Measurements from ENCODE around the gene ACTN4.

The ACTN4 gene

DNA sequence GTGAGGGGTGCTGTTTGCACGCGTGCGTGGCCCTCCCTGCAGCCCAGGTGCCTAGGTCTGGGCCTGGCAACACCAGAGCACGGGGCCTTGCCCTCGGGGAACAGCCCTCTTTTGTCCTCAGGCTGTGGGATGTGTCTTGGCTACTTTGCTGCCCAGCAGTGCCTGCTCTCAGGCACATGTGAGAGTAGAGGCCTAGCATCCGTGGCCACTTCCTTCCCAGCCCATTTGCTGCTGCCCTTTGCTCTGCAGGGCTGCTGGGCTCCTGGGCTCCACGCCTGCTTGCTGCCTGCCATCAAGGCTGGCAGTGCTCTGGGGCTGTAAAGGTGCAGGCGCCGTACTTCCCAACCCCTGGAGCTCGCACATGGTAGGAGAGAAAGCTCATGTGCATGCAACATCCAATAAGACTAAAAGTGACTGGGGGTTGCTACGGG lies 50.2 kb downstream of the ACTN4 start:
- no peak for DNase-seq

DNA sequence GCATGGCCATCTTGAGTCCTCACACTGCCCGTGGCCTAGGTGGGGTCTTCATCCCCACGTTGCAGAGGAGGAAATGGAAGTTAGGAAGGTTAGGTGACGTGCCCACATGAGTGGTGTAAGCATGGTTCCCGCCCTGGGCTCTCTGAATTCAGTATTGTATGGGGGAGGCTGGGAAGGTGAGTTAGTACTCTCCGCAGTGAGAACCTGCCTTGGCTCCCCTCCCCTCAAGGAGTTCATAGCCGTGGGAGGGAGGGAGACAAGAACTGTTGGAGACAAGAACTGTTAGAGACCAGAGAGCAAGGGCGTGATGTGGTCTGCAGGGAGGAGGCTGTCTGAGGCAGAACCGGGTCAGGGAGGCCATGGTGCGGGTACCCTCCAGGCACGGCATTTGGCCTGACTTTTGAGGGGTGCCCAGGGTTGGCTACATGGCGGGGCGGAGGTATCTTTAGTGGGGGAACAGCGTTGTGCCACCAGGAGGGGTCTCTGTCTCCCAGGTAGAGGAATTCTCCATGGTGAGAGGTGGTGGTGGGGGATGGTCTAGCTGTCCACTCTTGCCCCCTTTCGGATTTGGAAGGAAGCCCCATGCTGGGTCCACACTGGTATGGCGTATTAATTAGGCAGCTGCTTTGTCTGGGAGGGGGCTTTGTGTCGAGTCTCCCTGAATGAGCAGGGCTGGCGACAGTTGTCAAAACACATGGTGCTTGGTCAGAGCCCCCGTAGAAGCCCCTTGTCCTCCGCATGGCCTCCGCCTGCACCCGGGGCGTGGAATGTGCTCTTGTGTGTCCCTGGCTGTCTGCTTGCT lies 51.0 kb downstream of the ACTN4 start:
- DNase-seq: no peak

DNA sequence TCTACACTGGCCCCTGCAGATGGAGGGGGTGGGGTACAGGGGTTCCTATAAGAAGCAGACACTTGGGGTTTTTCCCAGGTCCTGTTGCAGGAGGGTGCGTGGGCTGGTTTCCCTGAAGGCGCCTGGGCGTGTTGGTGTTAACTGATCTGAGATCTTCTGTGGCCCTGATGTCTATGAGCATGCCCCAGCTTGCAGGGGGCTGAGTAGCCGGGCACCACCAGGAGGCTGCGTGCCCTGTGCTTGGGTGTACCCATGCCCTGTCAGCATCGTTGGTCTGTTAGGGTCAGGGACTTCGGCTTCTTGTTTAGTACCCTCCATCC lies 51.5 kb downstream of the ACTN4 start:
- no peak for DNase-seq

DNA sequence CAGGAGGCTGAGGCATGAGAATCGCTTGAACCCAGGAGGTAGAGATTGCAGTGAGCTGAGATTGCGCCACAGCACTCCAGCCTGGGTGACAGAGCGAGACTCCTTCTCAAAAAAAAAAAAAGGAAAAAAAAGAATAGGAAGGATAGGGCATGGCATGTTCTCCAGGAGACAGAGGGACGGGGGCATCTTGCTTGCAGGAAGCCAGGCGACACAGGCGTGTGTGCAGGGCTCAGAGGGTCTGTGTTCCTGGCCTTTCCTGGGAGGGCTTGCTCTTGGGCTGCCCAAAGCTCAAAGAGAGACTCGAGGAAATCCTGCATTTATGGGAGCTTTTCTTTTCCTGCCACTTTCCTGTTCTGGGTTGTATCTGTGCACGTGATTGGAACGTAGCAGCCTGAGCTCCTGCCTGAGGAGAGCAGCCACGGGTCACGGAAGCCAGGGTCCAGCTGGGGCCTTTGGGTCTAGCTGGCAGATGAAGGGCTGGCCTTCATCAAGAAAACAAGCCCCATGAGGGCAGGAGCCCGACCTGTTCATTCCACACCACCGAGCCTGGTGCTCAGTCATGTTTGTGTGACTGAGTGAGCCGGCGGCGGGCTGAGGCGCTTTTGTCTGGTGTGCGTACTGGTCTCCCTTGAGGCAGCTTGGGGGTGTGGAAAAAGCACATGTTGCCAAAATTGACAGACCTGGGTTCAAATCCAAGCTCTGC lies 52.3 kb downstream of the ACTN4 start:
- no peak for DNase-seq

DNA sequence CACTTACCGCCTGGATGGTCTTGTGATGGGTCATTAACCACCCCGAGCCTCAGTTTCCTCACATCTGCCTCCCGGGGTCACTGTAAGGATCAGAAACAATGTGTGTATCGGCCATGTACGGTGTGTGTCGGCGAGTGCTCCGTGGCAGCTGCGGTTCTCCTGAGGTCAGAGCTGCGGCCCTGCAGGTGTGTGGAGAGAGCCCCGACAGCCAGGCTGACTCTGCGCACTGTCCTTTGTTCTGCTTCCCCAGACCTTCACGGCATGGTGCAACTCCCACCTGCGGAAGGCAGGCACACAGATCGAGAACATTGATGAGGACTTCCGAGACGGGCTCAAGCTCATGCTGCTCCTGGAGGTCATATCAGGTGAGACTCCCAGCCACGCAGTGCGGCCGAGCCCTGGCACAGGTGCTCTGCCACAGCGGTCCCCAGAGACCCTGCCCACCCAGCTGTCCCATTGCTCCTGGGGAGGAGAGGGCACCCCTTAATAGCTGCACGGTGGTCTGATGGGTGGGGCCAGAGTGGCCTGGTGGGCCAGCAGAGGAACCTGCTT lies 53.0 kb downstream of the ACTN4 start:
- DNase-seq: no peak

DNA sequence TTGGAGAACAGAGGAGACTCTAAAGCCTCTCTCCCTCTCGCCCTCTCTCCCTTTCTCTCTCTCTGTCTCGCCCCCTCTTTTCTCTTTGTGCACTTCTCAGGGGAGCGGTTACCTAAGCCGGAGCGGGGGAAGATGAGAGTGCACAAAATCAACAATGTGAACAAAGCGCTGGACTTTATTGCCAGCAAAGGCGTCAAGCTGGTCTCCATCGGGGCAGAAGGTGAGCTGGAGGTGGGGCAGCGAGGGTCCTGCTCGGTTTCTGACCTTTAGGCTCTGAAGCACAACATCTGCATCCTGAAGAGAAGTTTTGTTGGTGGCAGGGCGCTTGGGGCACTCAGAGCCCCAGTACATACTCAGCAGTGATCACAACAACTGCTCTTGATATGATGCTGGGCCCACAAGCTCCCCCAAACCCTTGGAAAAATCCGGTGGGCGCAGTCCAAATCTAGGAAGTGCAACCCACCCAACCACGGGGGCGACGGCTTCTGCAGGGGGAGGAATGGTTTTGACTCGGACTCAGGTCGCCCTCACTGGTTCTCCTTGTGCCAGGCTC lies 53.5 kb downstream of the ACTN4 start:
- no peak for DNase-seq

DNA sequence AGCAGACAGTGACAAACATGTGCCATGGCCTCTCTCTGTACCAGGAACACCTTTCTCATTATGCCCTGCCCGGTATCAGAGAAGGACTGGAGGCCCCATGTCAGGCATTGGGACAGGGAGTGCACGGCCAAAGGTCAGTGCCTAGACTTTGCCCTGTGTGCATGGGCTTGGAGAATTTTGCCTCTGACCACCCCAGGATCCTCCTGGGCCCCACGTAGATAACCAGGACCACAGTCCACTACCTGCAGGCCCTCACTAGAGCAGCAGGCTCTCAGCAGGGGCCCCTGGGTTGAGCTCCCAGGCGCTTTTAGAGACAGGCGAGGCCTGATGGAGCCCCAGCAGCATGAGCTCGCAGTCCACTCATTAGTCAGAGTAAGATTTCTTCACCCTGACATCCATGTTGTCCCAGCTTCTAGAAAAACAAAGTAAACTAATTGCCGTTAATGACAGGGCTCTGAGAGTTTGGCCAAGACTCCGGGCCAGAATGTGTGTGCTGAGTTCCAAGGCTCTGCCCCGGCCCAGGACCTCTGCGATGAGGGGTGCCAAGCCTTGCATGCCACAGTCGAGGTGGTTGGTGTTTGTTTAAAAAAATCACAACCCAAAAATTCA lies 54.1 kb downstream of the ACTN4 start:
- DNase-seq: no peak

DNA sequence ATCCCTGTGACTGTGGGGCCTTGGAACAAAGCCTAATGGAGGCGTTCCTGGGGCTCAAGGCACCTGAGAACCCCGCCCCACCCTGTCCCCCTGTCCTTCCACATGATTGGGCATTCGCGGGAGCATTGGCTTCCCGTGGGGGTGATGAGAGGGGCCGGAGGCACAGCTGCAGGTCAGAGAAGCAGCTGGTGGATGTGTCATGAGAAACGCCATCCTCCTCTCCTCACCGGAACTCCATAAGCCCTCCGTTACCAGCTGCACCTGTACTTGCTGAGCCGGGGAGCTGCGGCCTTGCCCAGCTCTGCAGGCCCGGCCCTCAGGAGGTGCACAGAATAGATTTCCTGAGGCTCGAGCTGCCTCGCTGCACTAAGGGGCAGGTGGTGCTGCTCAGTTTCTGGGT lies 54.8 kb downstream of the ACTN4 start:
- DNase-seq: no peak

DNA sequence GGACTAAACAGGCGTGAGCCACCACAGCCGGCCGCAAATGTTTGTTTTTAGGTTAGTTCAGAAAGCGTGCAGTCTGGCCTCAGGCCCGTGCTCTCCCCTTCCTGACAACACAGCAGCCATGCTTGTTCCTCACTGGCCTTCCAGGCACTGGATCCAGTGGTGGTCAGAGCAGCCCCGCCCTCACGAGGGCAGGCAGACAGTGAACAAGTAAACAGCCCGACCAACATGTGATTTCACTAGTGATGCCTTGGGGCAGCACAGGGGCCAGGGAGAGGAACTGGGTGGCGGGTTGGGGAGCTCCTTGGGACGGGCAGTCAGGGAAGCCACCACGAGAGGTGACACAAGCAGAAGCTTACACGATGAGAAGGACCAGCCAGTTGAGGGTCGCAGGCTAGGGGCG lies 56.1 kb downstream of the ACTN4 start:
- DNase-seq: no peak

DNA sequence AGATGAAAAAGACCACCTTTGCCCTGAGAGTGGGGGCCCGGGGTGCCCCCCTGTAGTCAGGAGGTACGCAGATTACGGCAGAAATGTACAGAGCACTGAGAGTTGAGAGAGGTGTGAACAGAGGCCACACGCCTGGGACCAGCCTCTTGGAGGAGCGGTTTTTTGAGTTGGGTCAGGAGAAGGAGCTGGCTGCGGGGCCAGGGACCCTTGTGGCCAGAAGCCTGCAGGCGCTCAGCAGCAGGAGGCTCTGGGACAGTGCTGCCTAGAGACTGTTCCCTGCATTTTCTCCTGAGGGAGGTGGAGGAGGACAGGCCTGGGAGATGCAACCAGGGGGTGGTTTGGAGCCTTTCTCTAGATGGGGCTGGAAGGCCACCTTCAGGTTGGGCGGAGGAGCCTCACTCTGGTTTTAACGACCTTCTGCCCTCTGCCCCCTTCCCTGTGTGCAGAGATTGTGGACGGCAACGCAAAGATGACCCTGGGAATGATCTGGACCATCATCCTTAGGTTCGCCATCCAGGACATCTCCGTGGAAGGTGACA lies 57.1 kb downstream of the ACTN4 start:
- no peak for DNase-seq

DNA sequence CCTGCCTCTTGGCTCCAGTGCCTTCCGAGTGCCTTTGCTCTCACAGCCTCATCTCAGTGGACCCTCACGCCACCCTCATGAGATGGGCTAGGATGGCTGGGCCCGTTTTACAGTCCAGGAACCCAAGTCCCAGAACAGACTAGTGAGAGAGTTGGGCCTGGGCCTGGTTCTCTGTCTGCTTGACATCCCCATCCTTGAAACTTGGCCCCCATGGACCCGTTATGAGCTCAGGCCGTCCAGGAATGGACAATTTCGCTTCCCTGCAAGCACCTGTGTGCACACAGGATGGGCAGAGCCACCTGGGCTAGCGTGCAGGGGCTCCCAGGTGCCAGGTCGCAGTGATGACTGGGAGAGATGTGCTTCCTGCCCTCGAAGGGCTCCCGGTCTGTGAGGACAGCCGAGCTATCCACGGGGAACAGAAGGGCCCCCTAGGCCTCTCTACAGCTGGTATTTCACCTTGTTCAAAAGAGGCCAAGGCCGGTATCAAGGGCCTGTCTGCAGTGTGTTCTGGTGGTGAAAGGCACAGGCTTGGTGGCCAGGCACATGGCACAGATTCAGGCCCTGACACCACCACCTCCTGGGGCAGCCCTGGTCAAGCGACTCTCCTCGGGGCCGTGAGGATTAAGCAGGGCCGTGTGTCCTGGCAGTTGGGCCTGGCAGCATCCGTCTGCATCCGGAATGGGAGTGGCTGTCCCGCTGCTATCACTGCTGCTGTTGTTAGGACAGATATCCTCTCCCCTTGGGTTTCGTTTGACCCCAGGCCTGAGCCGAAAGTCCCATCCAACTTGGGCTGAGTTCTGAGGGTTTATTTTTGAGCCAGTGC lies 58.0 kb downstream of the ACTN4 start:
- no peak for DNase-seq

DNA sequence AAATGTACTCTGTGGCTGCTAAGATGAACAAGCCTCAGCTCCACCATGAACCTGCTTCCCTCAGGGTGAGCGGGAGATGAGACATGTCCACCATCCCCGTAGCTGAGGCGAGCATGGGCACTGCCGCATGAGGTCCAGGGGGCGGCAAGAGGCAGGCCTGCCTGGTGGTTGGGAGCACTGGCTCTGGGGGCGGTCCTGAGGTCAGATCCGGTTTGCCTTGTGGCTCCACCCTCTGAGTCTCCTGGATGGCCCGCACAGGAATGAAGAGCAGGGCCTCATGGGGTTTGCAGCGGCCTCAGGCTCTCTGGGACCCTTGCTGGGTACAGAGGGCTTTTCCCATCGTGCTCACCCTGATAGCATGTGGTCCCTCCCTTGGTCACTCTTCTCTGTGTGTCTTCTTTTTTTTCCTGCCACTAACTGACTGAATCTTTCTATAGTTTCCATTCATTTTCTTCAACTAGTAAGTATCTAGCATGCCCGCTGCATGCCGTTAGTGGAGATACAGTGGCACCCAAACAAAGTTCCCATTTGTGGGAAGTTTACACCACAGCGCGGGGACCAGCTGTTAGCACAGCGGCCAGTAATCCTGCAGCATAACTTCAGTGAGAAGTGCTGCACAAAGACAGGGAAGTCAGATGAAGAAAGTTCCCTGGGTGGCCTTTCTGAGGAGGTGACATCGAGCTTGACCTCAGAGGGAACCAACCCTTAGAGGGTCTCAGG lies 59.5 kb downstream of the ACTN4 start:
- DNase-seq: no peak

DNA sequence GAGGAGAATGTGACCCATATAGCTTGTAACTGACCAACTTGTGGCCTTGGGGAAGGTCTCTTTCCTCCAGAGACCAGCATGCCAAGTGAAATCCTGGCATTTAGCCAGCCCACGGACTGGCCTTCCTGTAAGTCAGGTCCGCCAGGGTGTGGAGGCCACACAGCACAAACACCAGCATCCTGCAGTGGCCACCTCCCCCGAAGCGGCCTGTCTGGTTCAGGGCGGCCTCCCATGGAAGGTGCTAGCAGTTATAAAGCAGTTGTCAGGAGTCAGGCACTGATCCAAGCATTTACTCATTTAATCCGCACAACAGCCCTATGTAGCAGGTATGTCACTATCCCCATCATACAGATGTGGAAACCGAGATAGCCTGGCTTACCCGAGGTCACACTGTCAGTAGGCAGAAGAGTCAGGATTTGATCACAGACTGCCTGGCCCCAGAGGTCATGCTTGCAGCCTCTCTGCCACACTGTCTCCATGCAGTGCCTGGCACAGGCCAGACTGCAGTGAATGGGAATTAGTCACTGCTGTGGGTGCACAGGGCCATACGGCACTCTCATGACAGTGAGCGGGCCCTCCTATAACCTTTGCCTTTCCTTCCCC lies 60.2 kb downstream of the ACTN4 start:
- DNase-seq: no peak

DNA sequence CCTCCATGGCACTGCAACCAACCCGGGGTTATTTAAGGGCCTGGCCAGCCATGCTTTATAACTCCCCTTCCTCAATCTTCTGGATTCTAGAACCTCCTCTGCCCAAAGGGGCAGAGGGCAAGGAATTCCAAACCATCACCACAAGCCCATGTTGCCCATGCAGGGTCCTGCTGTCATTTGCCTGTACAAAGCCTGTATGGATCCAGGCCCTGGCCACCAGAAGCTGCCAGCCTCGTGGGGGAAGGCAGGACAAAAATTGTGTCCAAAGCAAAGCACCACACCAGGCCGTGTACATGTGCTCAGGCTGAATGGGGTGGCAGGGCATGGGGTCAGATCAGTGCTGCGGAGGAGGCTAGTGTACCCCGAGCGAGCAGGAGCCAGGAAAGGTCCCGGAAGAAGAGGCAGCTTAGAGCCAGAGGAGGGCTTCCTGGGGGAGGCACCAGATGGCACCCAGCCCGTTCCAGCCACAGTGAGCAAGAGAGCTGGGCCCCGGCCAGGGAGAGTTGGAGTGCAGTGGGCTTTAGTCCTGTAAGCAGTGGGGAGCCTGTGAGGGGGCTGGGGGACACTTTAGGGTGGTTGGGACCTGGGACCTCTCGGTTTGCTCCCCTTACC lies 61.1 kb downstream of the ACTN4 start:
- DNase-seq: no peak

DNA sequence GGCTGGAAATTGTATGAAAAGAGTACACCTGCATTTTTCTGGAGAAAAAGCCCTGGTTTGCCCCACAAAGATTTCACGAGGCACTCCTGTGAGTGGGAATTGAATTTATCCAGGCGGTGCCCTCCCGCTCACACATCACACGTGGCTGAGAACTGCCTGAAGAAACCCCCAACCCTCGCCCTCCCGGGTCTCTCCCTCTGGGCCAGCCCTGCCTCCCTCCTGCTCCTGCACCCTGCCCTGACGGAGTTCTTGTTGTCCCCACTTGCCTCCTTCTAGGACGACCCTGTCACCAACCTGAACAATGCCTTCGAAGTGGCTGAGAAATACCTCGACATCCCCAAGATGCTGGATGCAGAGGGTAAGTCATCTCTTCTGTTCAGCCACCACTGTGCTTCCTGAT lies 61.7 kb downstream of the ACTN4 start:
- DNase-seq: no peak

DNA sequence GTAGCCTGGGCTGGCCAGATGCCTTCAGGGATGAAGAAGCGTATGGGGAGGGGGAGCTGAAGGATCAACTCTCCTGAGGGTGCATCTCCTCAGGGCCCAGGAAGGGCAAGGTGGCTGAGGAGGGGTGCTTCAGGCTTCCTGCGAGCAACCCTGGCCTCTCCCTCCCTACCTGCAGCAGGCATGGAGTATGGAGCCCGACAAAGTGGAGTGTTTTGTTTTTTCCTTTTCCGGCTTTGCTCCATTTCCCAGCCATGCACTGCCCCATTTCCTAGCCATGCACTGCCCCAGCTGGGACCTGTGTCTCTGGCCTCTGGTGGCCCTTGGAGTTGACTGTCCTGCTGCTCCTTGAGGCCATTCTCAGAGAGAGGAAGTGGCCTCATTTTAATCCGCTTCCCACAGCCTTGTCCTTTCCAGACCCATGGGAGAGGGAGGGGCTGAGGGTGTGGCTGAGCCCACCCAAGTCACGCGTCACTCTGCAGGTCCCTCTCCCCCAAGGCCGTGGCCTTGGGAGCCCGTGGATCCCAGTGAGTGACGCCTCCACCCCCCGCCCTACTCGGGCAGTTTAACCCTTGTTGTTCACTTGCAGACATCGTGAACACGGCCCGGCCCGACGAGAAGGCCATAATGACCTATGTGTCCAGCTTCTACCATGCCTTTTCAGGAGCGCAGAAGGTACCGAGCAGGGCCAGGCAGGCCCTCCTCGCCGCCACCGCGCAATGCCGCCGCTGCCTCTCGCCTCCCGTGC lies 62.4 kb downstream of the ACTN4 start:
- no peak for DNase-seq

DNA sequence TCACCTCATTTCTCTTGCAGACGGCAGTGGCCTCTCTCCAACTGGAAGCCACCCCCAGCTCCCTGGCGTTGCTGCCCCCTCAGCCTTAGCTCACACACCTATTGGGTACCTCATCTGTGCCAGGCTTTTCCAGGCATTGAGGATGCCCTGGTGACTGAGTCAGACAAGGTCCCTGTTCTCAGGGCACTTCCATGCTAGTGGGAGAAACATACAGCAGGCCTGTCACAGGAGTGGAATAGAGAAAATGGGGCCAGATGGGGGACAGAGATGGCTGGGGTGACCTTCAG lies 62.9 kb downstream of the ACTN4 start:
- DNase-seq: no peak

DNA sequence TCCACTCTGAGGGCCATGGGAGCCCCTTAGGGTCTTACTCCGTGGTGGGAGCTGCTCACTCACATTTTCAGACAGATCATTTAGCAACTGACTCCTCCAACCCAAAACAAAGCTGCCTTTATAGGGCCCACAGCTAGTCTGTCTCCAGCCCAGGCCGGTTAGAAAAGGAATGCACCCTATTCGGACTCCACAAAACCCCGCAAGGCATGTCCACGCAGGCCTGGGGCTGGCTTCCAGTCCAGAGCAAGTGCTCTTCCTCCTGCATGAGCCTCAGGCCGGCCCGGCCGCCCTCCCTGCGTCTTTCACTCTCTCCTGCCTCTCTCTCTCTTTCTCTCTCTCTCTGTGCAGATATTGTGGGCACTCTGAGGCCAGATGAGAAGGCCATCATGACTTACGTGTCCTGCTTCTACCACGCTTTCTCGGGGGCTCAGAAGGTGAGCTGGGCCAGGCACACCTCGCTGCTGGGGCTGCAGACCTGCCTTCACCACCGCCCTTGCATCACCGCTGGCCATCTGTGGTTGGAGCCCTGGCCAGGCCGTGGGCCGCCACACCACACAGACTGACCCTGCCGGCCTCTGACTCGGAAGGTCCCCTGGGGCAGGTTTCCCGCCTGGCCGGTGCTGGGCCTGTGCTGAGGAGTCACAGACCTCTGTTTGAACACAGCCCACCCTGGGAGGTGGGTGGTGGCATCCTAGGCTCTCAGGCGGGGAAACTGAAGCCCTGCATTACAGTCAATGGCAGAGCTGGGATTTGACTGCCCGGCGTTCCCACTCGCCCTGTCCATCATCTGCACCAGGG lies 63.7 kb downstream of the ACTN4 start:
- DNase-seq: no peak

DNA sequence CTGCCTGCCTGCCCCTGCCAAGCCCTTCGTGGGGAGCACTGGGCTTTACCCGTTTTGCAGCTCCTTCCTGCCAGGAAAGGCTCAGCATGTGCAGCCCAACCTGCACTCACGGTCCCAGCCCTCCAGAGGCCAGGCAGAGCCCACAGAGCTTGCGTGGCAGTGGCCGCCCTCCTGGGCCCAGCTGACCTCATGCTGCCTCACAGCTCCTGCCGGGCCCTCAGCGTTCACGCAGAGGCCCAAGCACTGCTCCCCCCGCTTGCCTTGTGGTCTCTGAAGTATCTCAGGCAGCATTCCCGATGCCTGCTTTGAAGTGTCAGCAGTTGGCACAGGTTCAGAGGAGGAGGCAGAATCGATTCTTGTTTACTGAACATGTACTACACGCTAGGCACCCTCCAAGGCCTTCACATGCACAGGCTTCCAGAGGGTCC lies 64.3 kb downstream of the ACTN4 start:
- no peak for DNase-seq

Data from activated CD8-positive, alpha-beta memory T cell treated with anti-CD3 and anti-CD28 coated beads, Interleukin-2, amount 50 U/mL, for 48 hours (primary cell).